Measurements from ENCODE around the gene PSME3. TPM values are rescaled to one million over a fixed set of nuclear protein-coding genes. Genes with fewer than 3 reads are reported as not detected.

Gene PSME3
- total and polyA plus RNA-seq, 2 of the 13 experiments (the other 11 are each of a cell fraction or from before 2014, with no cell fraction given): 66.3 to 135 TPM

GRCh38 chr17:42865638-42866094 lies 32.5 kb downstream of the PSME3 start (continued):
- TF ChIP-seq ZBED4 (CRISPR knock-in tag; IDR thresholded peaks at IDR 0.05; ENCODE audit: borderline replicate concordance) (peak; percentile 77; the same call in 1 of the 2 replicates), ZC3H4 (CRISPR knock-in tag; IDR thresholded peaks at IDR 0.05; ENCODE audit: borderline replicate concordance) (no peak), SIN3A (IDR thresholded peaks at IDR 0.05; ENCODE audit: borderline replicate concordance, low read depth, low read length) (0 out of 2 replicates have a peak, but pooled peaks have one; percentile 49), ZNF607 (CRISPR knock-in tag; IDR thresholded peaks at IDR 0.05; ENCODE audit: borderline replicate concordance) (peak; percentile 50; the same call in 1 of the 2 replicates), GFI1 (CRISPR knock-in tag; IDR thresholded peaks at IDR 0.05; ENCODE audit: borderline replicate concordance) (peak; percentile 90), MAZ (IDR thresholded peaks at IDR 0.05; ENCODE audit: borderline replicate concordance, low read depth, low read length) (0 out of 2 replicates have a peak, but pooled peaks have one; percentile 51), MAZ (CRISPR knock-in tag; IDR thresholded peaks at IDR 0.05; ENCODE audit: low read depth) (no peak), NR2C2 (CRISPR knock-in tag; IDR thresholded peaks at IDR 0.05; ENCODE audit: borderline replicate concordance) (peak; percentile 89), ZFP91 (CRISPR knock-in tag; IDR thresholded peaks at IDR 0.05; ENCODE audit: borderline replicate concordance) (no peak), ZIK1 (CRISPR knock-in tag; IDR thresholded peaks at IDR 0.05; ENCODE audit: borderline replicate concordance, low read depth) (peak; percentile 51; the same call in 1 of the 2 replicates), ZBTB7B (CRISPR knock-in tag; IDR thresholded peaks at IDR 0.05) (peak; percentile 60; the same call in 1 of the 2 replicates), FOXP1 (IDR thresholded peaks at IDR 0.05) (no peak), FOXP1 (CRISPR knock-in tag; IDR thresholded peaks at IDR 0.05) (peak; percentile 64; the same call in 1 of the 2 replicates), PHF5A (CRISPR knock-in tag; IDR thresholded peaks at IDR 0.05; ENCODE audit: low read depth, unreplicated experiment) (peak; percentile 37), ZNF747 (CRISPR knock-in tag; IDR thresholded peaks at IDR 0.05; ENCODE audit: borderline replicate concordance) (peak; percentile 68), ZSCAN31 (CRISPR knock-in tag; IDR thresholded peaks at IDR 0.05; ENCODE audit: low read depth) (peak; percentile 59; the same call in 1 of the 2 replicates)
- TF ChIP-seq, protein P1, sequence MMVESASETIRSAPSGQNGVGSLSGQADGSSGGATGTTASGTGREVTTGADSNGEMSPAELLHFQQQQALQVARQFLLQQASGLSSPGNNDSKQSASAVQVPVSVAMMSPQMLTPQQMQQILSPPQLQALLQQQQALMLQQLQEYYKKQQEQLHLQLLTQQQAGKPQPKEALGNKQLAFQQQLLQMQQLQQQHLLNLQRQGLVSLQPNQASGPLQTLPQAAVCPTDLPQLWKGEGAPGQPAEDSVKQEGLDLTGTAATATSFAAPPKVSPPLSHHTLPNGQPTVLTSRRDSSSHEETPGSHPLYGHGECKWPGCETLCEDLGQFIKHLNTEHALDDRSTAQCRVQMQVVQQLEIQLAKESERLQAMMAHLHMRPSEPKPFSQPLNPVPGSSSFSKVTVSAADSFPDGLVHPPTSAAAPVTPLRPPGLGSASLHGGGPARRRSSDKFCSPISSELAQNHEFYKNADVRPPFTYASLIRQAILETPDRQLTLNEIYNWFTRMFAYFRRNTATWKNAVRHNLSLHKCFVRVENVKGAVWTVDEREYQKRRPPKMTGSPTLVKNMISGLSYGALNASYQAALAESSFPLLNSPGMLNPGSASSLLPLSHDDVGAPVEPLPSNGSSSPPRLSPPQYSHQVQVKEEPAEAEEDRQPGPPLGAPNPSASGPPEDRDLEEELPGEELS (CRISPR knock-in tag; IDR thresholded peaks at IDR 0.05): peak; percentile 65; the same call in 1 of the 2 replicates
- TF ChIP-seq, protein P2, sequence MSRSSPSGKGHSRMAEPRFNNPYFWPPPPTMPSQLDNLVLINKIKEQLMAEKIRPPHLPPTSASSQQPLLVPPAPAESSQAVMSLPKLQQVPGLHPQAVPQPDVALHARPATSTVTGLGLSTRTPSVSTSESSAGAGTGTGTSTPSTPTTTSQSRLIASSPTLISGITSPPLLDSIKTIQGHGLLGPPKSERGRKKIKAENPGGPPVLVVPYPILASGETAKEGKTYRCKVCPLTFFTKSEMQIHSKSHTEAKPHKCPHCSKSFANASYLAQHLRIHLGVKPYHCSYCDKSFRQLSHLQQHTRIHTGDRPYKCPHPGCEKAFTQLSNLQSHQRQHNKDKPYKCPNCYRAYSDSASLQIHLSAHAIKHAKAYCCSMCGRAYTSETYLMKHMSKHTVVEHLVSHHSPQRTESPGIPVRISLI (CRISPR knock-in tag; IDR thresholded peaks at IDR 0.05; ENCODE audit: borderline replicate concordance): peak; percentile 46; the same call in 1 of the 2 replicates
- TF ChIP-seq, protein P3, sequence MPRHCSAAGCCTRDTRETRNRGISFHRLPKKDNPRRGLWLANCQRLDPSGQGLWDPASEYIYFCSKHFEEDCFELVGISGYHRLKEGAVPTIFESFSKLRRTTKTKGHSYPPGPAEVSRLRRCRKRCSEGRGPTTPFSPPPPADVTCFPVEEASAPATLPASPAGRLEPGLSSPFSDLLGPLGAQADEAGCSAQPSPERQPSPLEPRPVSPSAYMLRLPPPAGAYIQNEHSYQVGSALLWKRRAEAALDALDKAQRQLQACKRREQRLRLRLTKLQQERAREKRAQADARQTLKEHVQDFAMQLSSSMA (CRISPR knock-in tag; IDR thresholded peaks at IDR 0.05): no peak

All from HepG2 (cell line).